ENCODE measurements around the gene NT5C3A.
"Not testable (repeated sequence)": the region's sequence is repeated elsewhere in the genome, so short reads cannot be mapped to it uniquely, and the experiment has no call there.

DNA sequence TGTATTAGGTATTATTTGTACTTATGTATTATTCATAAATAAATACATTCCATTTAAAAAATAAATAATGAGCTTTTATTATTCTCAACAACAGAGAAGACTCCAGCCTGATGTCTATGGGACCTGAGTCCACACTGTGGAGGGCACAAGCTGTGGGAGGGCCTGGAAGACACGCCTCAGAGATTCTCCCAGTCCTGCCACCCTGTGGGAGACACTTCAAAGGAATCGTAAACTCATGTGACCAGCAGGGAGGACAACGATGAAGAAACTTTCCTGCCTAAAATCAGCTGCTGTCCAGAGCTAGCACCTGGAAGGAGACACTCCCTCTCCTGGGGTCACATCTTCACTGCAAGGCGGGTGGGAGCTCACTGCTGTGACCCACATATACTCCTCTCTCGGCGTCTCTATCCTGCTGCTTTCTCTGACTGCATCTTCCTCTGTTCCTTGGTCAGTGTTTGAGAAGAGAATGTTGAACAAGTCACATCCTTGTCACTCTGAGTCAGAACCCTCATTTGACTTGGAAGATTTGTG lies 32.2 kb upstream of the NT5C3A start:
- TF ChIP-seq, protein P1, sequence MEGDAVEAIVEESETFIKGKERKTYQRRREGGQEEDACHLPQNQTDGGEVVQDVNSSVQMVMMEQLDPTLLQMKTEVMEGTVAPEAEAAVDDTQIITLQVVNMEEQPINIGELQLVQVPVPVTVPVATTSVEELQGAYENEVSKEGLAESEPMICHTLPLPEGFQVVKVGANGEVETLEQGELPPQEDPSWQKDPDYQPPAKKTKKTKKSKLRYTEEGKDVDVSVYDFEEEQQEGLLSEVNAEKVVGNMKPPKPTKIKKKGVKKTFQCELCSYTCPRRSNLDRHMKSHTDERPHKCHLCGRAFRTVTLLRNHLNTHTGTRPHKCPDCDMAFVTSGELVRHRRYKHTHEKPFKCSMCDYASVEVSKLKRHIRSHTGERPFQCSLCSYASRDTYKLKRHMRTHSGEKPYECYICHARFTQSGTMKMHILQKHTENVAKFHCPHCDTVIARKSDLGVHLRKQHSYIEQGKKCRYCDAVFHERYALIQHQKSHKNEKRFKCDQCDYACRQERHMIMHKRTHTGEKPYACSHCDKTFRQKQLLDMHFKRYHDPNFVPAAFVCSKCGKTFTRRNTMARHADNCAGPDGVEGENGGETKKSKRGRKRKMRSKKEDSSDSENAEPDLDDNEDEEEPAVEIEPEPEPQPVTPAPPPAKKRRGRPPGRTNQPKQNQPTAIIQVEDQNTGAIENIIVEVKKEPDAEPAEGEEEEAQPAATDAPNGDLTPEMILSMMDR (IDR thresholded peaks at IDR 0.05): not testable (repeated sequence)
- not testable (repeated sequence) for TF ChIP-seq POLR2A (IDR thresholded peaks at IDR 0.05)

Data from body of pancreas (tissue), 4 donors.